PFSK-1 (cell line): Measurements from ENCODE around the gene ATL1.

Source experiments
- POLR2AphosphoS5 ChIP-seq: IDR thresholded peaks from 2 replicates; pipeline ENCODE4 v1.6.1; 2012; ENCODE audit warnings: low read depth, mild to moderate bottlenecking, control low read depth, low read length, moderate library complexity
- SIN3A ChIP-seq: IDR thresholded peaks from 2 replicates; pipeline ENCODE4 v1.6.1; 2012; ENCODE audit warnings: mild to moderate bottlenecking, low read length, moderate library complexity, borderline replicate concordance; ENCODE audit not compliant: insufficient read depth
- TAF1 ChIP-seq: IDR thresholded peaks from 2 replicates; pipeline ENCODE4 v1.6.1; 2012; ENCODE audit warnings: low read length, control low read depth, borderline replicate concordance; ENCODE audit not compliant: insufficient read depth
- TF ChIP-seq, protein P1 (sequence below), 2 experiments: IDR thresholded peaks; 2 replicates each; pipeline versions ENCODE4 v1.6.1 to v1.8.0; 2011 to 2012; ENCODE audit warnings: low read depth in 2 of 2, low read length in 2 of 2, control low read depth in 1 of 2, inconsistent platforms in 1 of 2, mild to moderate bottlenecking in 1 of 2, moderate library complexity in 1 of 2; ENCODE audit not compliant: insufficient read depth in 1 of 2

- TF ChIP-seq TAF1, result no peak
- no peak for TF ChIP-seq SIN3A
- TF ChIP-seq, protein P1, sequence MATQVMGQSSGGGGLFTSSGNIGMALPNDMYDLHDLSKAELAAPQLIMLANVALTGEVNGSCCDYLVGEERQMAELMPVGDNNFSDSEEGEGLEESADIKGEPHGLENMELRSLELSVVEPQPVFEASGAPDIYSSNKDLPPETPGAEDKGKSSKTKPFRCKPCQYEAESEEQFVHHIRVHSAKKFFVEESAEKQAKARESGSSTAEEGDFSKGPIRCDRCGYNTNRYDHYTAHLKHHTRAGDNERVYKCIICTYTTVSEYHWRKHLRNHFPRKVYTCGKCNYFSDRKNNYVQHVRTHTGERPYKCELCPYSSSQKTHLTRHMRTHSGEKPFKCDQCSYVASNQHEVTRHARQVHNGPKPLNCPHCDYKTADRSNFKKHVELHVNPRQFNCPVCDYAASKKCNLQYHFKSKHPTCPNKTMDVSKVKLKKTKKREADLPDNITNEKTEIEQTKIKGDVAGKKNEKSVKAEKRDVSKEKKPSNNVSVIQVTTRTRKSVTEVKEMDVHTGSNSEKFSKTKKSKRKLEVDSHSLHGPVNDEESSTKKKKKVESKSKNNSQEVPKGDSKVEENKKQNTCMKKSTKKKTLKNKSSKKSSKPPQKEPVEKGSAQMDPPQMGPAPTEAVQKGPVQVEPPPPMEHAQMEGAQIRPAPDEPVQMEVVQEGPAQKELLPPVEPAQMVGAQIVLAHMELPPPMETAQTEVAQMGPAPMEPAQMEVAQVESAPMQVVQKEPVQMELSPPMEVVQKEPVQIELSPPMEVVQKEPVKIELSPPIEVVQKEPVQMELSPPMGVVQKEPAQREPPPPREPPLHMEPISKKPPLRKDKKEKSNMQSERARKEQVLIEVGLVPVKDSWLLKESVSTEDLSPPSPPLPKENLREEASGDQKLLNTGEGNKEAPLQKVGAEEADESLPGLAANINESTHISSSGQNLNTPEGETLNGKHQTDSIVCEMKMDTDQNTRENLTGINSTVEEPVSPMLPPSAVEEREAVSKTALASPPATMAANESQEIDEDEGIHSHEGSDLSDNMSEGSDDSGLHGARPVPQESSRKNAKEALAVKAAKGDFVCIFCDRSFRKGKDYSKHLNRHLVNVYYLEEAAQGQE (IDR thresholded peaks at IDR 0.05; ENCODE audit: insufficient read depth in 1 of 2, low read depth in 2 of 2, low read length in 2 of 2), result no peak
- no peak for TF ChIP-seq POLR2AphosphoS5
Measured at GRCh38 chr14:50521912-50522341, 38.0 kb upstream of the ATL1 start.
